Thyroid gland (tissue), 4 donors: ENCODE results near the gene LDLRAD4.

Source experiments
- POLR2A ChIP-seq, 2 donors: fragments of 450-650 bp; IDR thresholded peaks; one replicate each; pipeline ENCODE4 v1.6.1; 2017; ENCODE audit warnings: antibody characterized with exemption in 2 of 2, mild to moderate bottlenecking in 2 of 2, moderate library complexity in 1 of 2
- TF ChIP-seq, protein P1 (sequence below), 6 experiments: fragments of 200-600 bp in 3 of 6; fragments of 450-650 bp in 3 of 6; sonication (generic) in 3 of 6; IDR thresholded peaks; one replicate each; pipeline ENCODE4 v1.5.1; 2016 to 2019; ENCODE audit warnings: antibody characterized with exemption in 6 of 6, mild to moderate bottlenecking in 2 of 6, inconsistent platforms in 1 of 6, moderate library complexity in 1 of 6

DNA sequence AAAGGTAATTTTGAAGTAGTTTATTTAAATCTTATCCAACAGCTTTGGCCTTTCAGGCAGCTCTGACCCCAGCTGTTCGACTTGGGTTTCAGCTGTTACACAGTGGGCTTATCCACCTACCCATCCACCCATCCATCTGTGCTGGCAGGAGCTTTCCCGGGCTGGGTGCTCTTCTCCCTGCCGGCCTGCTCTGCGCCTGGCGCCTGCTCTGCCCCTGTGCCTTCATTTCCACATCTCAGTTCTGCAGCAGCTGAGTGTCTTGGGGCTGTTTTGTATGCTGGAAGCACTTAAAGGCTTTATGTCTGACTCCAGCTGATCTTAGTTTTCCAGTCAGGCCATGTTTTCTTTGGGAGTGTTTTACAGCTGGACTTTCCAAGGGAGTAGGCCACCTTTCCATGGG, 24.2 kb downstream of the LDLRAD4 start:
- TF ChIP-seq, protein P1, sequence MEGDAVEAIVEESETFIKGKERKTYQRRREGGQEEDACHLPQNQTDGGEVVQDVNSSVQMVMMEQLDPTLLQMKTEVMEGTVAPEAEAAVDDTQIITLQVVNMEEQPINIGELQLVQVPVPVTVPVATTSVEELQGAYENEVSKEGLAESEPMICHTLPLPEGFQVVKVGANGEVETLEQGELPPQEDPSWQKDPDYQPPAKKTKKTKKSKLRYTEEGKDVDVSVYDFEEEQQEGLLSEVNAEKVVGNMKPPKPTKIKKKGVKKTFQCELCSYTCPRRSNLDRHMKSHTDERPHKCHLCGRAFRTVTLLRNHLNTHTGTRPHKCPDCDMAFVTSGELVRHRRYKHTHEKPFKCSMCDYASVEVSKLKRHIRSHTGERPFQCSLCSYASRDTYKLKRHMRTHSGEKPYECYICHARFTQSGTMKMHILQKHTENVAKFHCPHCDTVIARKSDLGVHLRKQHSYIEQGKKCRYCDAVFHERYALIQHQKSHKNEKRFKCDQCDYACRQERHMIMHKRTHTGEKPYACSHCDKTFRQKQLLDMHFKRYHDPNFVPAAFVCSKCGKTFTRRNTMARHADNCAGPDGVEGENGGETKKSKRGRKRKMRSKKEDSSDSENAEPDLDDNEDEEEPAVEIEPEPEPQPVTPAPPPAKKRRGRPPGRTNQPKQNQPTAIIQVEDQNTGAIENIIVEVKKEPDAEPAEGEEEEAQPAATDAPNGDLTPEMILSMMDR (IDR thresholded peaks at IDR 0.05), result no peak
- TF ChIP-seq POLR2A (IDR thresholded peaks at IDR 0.05), result no peak
